ENCODE measurements around the gene UGT1A1.

Gene UGT1A1

GRCh38 chr2:233819884-233820773, 60.1 kb downstream of the UGT1A1 start:
- no peak for TF ChIP-seq CTCF (IDR thresholded peaks at IDR 0.05; ENCODE audit: borderline replicate concordance, control extremely low read depth, extremely low read depth, insufficient read depth, missing control alignments)
- DNase-seq (ENCODE audit: low spot score): no peak
- in situ Hi-C loops (cut with MboI; ENCODE audit: low sequenced_read_pairs, unreplicated experiment): no loop called here

- DNase-seq (ENCODE audit: low spot score): no peak
- in situ Hi-C loops (cut with MboI; ENCODE audit: low sequenced_read_pairs, unreplicated experiment): no loop called here
- TF ChIP-seq CTCF (IDR thresholded peaks at IDR 0.05; ENCODE audit: borderline replicate concordance, control extremely low read depth, extremely low read depth, insufficient read depth, missing control alignments): no peak
Measured at GRCh38 chr2:233820774-233821105, 60.7 kb downstream of the UGT1A1 start.

GRCh38 chr2:233821196-233821595, 61.1 kb downstream of the UGT1A1 start:
- no peak for DNase-seq (ENCODE audit: low spot score)
- in situ Hi-C loops (cut with MboI; ENCODE audit: low sequenced_read_pairs, unreplicated experiment): no loop called here
- TF ChIP-seq CTCF (IDR thresholded peaks at IDR 0.05; ENCODE audit: borderline replicate concordance, control extremely low read depth, extremely low read depth, insufficient read depth, missing control alignments): no peak

GRCh38 chr2:233821709-233822100, 61.6 kb downstream of the UGT1A1 start:
- in situ Hi-C loops (cut with MboI; ENCODE audit: low sequenced_read_pairs, unreplicated experiment): no loop called here
- no peak for DNase-seq (ENCODE audit: low spot score)

GRCh38 chr2:233822101-233822771, 62.2 kb downstream of the UGT1A1 start:
- no peak for TF ChIP-seq CTCF (IDR thresholded peaks at IDR 0.05; ENCODE audit: borderline replicate concordance, control extremely low read depth, extremely low read depth, insufficient read depth, missing control alignments)
- in situ Hi-C loops (cut with MboI; ENCODE audit: low sequenced_read_pairs, unreplicated experiment): no loop called here
- DNase-seq (ENCODE audit: low spot score): no peak

More at GRCh38 chr2:233821709-233822100, 61.6 kb downstream of the UGT1A1 start:
- no peak for TF ChIP-seq CTCF (IDR thresholded peaks at IDR 0.05; ENCODE audit: borderline replicate concordance, control extremely low read depth, extremely low read depth, insufficient read depth, missing control alignments)
